ENCODE measurements around the gene BMAL1.

- TF ChIP-seq, protein P1, sequence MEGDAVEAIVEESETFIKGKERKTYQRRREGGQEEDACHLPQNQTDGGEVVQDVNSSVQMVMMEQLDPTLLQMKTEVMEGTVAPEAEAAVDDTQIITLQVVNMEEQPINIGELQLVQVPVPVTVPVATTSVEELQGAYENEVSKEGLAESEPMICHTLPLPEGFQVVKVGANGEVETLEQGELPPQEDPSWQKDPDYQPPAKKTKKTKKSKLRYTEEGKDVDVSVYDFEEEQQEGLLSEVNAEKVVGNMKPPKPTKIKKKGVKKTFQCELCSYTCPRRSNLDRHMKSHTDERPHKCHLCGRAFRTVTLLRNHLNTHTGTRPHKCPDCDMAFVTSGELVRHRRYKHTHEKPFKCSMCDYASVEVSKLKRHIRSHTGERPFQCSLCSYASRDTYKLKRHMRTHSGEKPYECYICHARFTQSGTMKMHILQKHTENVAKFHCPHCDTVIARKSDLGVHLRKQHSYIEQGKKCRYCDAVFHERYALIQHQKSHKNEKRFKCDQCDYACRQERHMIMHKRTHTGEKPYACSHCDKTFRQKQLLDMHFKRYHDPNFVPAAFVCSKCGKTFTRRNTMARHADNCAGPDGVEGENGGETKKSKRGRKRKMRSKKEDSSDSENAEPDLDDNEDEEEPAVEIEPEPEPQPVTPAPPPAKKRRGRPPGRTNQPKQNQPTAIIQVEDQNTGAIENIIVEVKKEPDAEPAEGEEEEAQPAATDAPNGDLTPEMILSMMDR (conservative IDR thresholded peaks at IDR 0.05; ENCODE audit: low read depth, low read length), result no peak
- TF ChIP-seq SMC3 (IDR thresholded peaks at IDR 0.05; ENCODE audit: low read depth, low read length) (no peak), MAFK (IDR thresholded peaks at IDR 0.05; ENCODE audit: low read depth, low read length) (no peak), POLR2A (IDR thresholded peaks at IDR 0.05; ENCODE audit: low read depth, low read length) (no peak), CEBPB (IDR thresholded peaks at IDR 0.05; ENCODE audit: low read depth, low read length) (no peak), RAD21 (IDR thresholded peaks at IDR 0.05; ENCODE audit: low read length) (no peak), NFE2L2 (IDR thresholded peaks at IDR 0.05; ENCODE audit: low read depth, low read length) (no peak), CHD1 (IDR thresholded peaks at IDR 0.05; ENCODE audit: low read depth, low read length) (no peak)
Observed at GRCh38 chr11:13228572-13228971, 49.0 kb upstream of the BMAL1 start.

All from IMR-90 (cell line).